NCI-H69 (cell line): ENCODE results near the gene FARSA.
"Not testable (repeated sequence)": the region's sequence is repeated elsewhere in the genome, so short reads cannot be mapped to it uniquely, and the experiment has no call there.

Source experiments
- DNase-seq: peaks from one replicate; lab custom pipeline; 2025; lab: John Stamatoyannopoulos, UW

FARSA gene

DNA sequence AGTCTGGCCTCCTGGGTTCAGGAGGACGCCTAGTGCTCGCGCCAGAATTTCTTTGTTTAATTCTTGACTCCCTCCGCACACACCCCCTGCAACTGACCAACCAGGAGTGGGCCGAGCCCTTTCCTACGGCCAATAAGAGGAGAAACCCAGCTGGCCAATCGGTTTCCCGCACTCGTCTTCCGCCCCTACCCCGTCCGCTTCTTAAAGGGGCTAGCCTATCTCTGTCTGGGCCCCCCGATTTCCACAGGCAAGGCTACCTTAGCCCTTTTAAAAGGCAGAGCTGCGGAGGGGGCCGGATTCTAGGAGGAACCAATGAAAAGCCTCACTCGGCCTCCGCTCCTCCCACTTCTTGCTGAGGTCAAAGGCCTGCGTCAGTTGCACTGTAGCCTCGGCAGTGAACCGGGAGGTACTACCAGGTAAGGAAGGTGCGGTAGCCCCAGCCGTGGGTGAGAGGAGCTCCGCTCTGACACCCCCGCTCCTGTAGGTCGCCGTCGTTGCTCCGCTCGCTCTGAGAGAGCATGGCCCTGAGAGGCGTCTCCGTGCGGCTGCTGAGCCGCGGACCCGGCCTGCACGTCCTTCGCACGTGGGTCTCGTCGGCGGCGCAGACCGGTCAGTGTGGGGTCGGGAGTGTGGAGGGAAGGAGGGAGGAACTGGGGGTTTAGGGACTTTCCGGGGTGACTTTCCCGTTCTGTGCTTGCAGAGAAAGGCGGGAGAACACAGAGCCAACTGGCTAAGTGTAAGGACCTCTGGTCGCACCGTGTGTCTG is 42.5 kb downstream of the FARSA start, which contains the start of gene GCDH:
TSS of gene GCDH (plus strand) at position 374 of the 766 bp plus-strand sequence. CDS start at position 519, 145 bp downstream.
- peak; percentile 100 for DNase-seq

DNA sequence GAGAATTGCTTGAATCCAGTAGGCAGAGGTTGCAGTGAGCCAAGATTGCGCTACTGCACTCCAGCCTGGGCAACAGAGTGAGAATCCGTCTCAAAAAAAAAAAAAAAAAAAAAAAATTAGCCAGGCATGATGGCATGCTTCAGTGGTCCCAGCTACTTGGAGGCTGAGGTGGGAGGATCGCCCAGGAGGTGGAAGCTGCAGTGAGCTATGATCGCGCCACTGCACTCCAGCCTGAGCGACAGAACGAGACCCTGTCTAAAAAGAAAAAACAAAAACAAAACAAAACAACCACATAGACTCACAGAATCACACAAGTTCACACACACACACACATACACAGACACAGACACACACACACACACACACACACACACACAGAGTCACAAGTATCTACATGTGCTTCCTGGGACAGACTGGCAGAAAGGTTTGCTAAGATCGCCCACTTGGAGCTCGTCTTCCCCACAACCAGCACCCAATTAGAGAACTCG is 43.2 kb downstream of the FARSA start:
- not testable (repeated sequence) for DNase-seq

DNA sequence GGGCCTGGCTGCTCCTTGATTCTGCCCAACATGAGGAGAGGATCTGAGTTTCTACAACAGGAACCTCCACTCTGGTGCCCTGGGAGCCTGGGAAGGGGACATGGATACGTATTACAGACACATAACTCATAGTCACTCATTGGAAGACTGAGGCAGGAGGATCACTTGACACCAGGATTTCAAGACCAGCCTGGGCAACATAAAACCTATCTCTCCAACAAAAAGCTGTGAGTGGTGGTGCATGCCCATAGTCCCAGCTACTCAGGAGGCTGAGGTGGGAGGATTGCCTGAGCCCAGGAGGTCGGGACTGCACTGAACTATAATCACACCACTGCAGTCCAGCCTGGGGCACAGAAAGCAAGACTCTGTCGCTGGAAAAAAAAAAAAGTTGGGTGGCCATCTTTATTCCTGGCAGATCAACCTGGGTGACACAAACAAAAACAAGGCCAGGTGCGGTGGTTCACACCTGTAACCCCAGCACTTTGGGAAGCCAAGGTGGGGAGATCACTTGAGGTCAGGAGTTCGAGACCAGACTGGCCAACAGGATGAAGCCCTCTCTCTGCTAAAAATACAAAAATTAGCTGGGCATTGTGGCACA is 45.4 kb downstream of the FARSA start:
- DNase-seq = no peak

DNA sequence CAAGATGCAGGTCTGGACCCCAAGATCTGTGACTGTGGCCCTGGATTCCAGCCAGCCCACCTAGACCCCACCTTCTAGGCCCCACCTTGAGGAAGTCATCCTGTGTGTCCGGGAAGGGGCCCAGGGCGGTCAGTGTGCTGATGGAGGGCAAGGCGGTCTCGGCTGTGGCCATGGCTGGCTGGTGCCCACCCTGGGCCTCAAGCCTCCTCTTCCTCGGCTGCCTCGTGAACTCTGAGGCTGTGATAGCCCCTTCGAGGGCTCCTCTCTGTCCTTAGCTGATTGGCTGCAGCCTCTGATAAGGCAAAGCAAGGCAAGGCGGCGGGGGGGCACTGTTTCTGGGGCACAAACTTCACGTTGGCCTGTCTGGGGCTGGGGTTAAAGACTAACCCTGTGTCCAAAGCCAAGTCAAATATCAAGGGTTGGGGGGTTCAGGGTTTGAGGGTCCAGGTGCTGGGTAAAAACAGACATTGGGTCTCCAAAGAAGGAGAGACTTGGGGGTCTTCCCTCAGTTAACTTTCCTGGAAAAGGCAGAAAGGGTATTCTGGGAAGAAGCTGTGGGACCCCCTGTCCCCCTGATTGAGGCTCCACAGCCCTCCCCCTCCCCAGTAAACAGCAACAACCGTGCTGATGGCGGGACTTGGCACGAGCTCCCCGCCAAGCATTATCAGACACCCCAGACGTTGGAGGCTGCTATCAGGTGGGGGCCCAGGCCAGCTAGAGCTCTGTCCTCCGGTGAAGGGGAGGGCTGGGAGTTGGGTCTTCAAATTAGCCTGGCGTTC is 46.4 kb downstream of the FARSA start, which contains the start of gene KLF1:
TSS of gene KLF1 (minus strand) at position 233 of the 779 bp plus-strand sequence. CDS start at position 172, 61 bp downstream.
- no peak for DNase-seq

DNA sequence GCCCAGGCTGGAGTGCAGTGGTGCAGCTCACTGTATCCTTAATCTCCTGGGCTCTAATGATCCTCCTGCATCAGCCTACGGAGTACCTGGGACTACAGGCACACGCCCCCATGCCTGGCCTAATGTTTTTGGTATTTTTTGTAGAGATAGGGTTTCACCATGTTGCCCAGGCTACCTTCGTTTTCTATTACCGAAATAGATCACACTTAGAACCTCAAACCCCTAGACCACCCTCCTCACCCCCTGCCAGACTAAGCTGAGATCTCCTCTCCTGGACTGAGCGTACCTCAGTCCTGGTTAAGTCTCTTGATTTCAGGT is 46.9 kb downstream of the FARSA start:
- no peak for DNase-seq

DNA sequence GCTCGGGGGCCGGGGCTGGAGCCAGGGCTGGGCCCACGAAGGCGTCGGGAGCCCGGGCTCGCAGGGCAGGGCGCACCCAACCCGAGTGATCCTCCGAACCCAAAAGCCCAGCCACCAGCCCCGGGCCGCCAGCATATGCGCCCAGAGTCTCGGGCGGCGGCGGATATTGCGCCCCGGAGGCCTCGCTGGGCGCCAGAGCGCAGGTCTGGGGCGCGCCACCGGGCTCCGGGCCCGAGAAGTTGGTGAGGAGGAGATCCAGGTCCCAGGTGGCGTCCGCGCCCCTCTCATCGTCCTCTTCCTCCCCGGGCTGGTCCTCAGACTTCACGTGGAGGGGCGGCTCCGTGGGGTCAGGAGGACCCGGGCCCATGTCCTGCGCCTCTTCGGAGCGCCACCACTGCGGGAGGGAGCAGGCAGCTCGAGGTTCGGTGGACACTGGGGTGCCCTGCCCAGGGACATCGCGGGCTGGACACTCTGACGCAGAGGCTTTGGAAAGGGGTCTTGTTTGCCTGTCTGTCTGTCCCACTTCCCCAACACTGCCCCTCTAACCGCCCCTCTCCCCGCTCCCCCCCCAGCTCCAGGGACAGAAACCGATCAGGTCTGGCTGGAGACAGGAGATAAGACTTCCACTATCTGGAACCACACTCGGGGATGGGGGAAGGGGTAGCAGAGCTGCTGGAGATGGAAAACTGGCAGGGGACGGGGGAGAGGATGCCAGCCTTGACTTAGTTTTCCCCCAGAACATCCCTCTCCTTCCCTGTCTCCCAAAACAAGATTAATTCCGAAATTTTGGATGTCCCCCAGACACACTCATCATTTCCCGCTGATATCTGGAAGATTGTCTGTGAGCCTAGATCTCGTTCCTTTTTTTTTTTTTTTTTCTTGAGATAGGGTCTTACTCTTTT is 47.5 kb downstream of the FARSA start:
- DNase-seq = peak; percentile 78

DNA sequence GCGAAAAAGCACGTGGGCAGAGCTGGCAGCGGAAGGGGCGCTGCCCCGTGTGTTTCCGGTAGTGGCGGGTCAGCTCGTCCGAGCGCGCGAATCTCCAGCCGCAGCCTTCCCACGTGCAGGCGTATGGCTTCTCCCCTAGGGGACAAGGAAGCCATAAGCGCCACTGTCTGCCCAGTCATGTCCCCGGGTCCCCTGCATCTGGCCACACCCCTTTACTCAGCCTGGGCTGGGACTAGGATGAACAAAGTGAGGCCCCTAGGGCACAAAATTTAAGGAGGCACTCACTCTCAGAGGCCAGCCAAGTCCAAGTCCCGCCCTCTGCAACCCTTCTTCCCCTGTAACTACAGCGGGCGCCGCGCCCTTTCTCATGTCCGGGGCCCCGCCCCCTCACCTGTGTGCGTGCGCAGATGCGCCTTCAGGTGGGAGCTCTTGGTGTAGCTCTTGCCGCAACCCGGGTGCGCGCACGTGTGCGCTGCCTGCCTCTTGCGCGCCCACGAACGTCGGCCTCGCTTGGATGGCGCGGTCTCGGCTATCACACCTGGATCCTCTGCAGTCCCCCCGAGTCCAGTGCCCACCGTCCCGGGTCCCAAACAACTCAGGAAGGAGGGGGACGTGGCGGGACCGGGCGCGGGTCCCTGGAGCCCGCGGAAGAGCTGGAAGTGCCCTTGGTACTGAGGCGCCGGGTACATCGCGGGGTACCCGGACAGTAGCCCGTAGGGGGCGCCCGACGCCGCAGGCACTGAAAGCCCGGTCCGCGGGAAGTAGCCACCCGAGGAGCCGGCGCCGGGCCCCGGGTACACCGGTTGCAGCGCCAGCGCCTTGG is 48.4 kb downstream of the FARSA start:
- peak; percentile 99 for DNase-seq

DNA sequence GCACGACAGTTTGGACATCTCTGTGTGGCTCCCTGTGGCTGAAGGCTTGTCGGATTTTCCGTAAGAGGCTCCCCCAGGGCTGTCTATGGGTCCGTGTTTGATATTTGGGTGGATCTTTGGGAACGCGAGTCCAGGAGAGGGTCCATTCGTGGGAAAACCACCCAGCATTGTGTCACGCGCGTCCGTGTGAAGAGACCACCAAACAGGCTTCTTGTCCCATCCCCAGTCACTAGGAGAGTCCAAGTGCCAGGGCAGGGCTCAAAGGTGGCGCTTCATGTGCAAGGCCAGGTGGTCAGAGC is 48.9 kb downstream of the FARSA start:
- no peak for DNase-seq

DNA sequence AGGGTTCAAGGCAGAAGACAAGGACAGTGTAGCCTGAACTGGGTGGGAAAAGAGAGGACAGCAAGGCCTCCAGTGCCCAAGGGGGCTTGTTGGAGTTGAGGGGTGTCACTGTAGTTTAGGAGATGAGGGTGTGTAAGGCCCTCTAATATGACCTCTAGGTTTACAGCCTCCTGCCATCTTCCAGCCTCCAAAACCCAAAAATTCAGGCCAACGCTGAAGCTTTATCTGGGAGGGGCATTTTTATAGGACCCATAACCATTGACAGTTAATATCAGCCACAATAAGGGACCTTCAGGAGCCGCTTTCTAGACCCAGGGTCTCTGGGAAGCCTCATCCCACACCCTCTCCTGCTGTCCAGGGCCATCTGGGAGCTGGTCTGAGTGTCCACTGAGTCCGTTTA is 49.3 kb downstream of the FARSA start:
- no peak for DNase-seq

DNA sequence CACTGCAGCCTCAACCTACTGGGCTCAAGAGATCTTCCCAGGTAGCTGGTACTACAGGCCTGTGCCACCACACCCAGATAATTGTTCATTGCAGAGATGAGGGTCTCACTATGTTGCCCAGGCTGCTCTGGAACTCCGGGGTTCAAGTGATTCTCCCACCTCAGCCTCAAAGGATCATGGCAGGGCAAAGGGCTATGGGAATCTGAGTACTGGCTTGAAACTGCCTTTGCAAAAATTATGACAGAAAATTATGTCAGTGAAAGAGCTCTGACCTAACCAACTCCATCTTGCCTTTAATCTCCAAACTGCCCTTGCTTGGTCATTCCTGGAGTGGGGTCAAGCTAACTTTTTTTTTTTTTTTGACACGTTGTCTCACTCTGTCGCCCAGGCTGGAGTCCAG is 50.9 kb downstream of the FARSA start:
- no peak for DNase-seq

DNA sequence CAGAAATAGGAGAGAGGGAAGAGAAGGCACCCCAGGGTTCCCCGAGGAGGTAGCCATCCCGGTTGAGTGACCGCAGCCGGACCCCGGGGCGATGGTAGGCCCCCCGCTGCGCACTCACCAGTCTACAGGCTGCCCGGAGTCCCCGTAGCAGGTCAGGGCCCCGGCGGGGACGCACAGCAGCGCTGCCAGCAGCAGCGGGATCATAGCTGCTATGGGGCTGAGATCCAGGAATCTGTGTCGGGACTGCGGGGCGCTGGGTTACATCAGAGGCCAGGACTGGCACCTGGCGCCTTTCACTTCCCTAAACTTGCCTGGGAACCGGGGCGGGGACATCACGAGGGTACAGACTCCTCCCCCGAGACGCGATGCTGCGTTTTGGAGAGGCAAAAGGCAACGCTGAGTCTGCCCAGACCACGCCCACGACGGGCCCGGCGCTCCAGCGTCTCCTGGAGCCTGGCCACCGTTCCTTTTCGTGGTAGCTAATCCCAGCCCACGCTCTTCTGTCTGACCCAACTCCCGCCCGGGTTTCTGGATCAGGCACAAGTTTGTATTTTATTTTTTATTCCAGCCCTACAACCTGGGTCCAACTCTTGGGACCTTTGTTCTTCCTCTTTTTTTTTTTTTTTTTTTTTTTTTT is 52.2 kb downstream of the FARSA start, which contains the start of gene DNASE2:
TSS of gene DNASE2 (minus strand) at position 278 of the 637 bp plus-strand sequence. CDS start at position 204, 74 bp downstream.
- DNase-seq = peak; percentile 99

DNA sequence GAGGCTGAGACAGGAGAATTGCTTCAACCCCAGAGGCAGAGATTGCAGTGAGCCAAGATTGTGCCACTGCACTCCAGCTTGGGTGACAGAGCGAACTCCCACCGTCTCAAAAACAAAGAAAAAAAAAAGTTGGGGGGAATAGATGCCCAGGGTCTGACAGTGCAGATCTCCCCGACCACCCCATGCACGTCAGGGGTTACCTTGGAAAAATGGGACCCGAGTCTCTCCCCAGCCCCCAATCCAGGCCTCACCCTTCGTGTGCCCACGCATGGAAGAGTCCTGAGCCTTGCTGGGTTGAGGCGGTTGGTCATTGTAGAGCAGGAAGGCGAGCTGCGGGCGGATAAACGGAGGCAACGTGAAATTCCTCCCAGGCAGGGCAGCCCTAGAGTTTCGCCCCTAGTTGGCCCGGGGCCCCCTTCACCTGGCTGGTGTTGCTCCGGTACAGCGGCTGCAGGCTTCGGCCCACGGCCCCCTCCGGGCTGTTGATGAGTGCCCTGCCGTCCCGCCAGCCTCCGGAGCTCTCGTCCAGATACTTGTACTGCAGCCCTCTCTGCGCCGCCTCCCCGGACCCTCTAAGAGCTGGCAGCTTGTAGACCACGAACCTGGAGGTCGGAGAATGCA is 52.9 kb downstream of the FARSA start:
- DNase-seq = peak; percentile 76

DNA sequence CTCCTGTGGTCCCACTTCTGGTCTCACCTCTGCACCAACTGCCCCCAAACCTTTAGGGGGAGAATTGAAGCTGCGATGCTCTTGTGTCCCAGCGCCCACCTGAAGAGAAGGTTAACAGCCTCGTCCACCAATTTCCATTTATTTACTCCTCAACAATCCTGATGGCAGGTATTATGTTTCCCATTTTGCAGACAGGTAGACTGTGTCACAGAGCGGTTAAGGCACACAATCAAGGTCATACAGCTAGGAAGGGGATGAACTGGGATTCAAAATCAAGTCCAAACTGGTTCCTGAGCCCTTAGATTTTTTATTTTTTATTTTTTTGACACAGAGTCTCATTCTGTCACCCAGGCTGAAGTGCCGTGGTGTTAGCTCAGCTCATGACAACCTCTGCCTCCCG is 58.4 kb downstream of the FARSA start:
- no peak for DNase-seq

DNA sequence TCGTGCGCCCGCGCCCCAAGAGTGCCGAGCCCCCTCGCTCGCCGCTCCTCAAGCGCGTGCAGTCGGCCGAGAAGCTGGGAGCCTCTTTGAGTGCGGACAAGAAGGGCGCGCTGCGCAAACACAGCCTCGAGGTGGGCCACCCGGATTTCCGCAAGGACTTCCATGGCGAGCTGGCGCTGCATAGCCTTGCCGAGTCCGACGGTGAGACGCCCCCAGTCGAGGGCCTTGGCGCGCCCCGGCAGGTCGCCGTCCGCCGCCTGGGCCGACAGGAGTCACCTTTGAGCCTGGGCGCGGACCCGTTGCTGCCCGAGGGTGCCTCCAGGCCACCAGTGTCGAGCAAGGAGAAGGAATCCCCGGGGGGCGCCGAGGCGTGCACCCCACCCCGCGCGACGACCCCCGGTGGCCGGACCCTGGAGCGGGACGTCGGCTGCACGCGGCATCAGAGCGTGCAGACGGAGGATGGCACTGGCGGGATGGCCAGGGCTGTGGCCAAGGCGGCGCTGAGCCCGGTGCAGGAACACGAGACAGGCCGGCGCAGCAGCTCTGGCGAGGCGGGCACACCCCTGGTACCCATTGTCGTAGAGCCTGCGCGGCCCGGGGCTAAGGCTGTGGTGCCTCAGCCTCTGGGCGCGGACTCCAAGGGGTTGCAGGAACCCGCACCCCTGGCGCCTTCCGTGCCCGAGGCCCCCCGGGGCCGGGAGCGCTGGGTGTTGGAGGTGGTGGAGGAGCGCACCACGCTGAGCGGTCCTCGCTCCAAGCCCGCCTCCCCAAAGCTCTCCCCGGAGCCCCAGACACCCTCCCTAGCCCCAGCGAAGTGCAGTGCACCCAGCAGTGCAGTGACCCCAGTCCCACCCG is 59.4 kb downstream of the FARSA start:
- no peak for DNase-seq

DNA sequence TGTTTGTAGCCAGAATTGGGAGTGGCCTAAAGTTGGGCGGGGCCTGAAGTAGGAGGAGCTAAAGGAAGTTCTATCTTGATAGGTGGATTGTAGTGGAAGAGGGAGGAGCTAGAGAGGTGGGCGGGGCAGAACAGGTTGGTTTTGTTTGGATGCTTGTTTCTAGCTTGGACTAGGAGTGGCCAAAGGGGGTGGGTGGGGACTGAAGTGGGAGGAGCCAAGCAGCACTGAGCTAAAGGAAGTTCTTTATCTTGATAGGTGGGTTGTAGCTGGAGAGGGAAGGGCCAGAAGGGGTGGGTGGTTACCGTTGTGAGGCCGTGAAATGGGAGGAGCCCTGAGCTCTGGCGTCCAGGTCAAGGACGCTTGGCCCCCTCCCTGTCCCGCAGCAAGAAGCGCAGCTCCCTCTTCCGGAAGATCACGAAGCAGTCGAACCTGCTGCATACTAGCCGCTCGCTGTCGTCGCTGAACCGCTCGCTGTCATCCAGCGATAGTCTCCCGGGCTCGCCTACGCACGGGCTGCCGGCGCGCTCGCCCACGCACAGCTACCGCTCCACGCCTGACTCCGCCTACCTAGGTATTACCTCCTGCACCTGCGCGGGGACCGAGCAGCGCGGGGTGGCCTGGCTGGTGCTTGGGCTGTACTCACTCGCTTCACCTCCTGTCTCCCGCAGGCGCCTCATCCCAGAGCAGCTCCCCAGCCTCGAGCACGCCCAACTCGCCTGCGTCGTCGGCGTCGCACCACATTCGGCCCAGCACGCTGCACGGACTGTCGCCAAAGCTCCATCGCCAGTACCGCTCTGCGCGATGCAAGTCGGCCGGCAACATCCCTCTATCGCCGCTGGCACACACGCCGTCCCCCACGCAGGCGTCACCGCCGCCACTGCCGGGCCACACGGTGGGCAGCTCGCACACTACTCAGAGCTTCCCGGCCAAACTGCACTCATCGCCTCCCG is 60.3 kb downstream of the FARSA start:
- DNase-seq = peak; percentile 19
